Bronchial epithelial cell (primary cell): Measurements from ENCODE around the gene NDUFB7. TPM values are rescaled to one million over a fixed set of nuclear protein-coding genes. Genes with fewer than 3 reads are reported as not detected.
A peak's percentile ranks its signal among the peaks of the same experiment; 100 is the strongest.
"Not testable (repeated sequence)": the region's sequence is repeated elsewhere in the genome, so short reads cannot be mapped to it uniquely, and the experiment has no call there.

Experiments used
- DNase-seq: peaks from one replicate; pipeline ENCODE4 v3.0.0-alpha.2; 2010; ENCODE audit warnings: low read depth
- FAIRE-seq: peaks from 2 replicates; lab custom pipeline; 2011; peaks lifted over from hg19 to GRCh38; lab: Jason Lieb, UNC
- H3K27me3 ChIP-seq: 2 replicates; pipeline ENCODE4 v1.5.1; 2011; ENCODE audit warnings: low read length; ENCODE audit not compliant: control insufficient read depth, insufficient read depth
- H3K36me3 ChIP-seq: 2 replicates; pipeline ENCODE4 v1.5.1; 2011; ENCODE audit warnings: low read length; ENCODE audit not compliant: control insufficient read depth, insufficient read depth
- H3K4me3 ChIP-seq: 2 replicates; pipeline ENCODE4 v1.5.1; 2011; ENCODE audit warnings: mild to moderate bottlenecking, low read depth, low read length, control low read depth
- CTCF ChIP-seq: IDR thresholded peaks from 2 replicates; pipeline ENCODE4 v1.5.1; 2011; ENCODE audit warnings: mild to moderate bottlenecking, moderate library complexity, low read length, control low read depth, inconsistent platforms; ENCODE audit not compliant: insufficient read depth, severe bottlenecking
- total RNA-seq: library from RNA; depleted of rRNA; stranded (reverse); fragments of >200 nt; gene quantifications from 2 replicates; pipeline ENCODE4 v1.2.1, GENCODE V29; 2014

Gene NDUFB7
- total RNA-seq, 1 donor from 2014 or later: 192 TPM

- DNase-seq: no peak
Measured at GRCh38 chr19:14553042-14553938, 18.6 kb downstream of the NDUFB7 start.

GRCh38 chr19:14552006-14552360, 19.9 kb downstream of the NDUFB7 start:
- not testable (repeated sequence) for FAIRE-seq, H3K27me3 ChIP-seq, H3K4me3 ChIP-seq, DNase-seq, H3K36me3 ChIP-seq

More at GRCh38 chr19:14553042-14553938, 18.6 kb downstream of the NDUFB7 start:
- no peak overlapping the region for H3K4me3 ChIP-seq
- peaks cover 2% of the 10 kb centered on the region for H3K36me3 ChIP-seq
- TF ChIP-seq CTCF: no peak
- no peaks in the 10 kb centered on the region for H3K27me3 ChIP-seq
- no peak for FAIRE-seq

- peak; percentile 75 for TF ChIP-seq CTCF
Measured at GRCh38 chr19:14551134-14552005, 20.5 kb downstream of the NDUFB7 start.

GRCh38 chr19:14550201-14550754, 21.6 kb downstream of the NDUFB7 start:
- DNase-seq (peak; percentile 72), FAIRE-seq (peak; percentile 73)
- TF ChIP-seq CTCF: peak; percentile 2
- no peaks in the 10 kb centered on the region for H3K27me3 ChIP-seq
- no peaks in the 10 kb centered on the region for H3K36me3 ChIP-seq
- H3K4me3 ChIP-seq: no peak overlapping the region

More at GRCh38 chr19:14551134-14552005, 20.5 kb downstream of the NDUFB7 start:
- H3K27me3 ChIP-seq, FAIRE-seq, H3K36me3 ChIP-seq, H3K4me3 ChIP-seq: not testable (repeated sequence)
- DNase-seq: peak; percentile 81

GRCh38 chr19:14545716-14546082, 26.2 kb downstream of the NDUFB7 start:
- no peak for FAIRE-seq
- no peak for TF ChIP-seq CTCF
- no peak for DNase-seq
- Histone ChIP-seq H3K27me3 (no peaks in the 10 kb centered on the region), H3K4me3 (no peak overlapping the region), H3K36me3 (no peaks in the 10 kb centered on the region)
